ENCODE measurements around the gene REX1BD.

Gene REX1BD

DNA sequence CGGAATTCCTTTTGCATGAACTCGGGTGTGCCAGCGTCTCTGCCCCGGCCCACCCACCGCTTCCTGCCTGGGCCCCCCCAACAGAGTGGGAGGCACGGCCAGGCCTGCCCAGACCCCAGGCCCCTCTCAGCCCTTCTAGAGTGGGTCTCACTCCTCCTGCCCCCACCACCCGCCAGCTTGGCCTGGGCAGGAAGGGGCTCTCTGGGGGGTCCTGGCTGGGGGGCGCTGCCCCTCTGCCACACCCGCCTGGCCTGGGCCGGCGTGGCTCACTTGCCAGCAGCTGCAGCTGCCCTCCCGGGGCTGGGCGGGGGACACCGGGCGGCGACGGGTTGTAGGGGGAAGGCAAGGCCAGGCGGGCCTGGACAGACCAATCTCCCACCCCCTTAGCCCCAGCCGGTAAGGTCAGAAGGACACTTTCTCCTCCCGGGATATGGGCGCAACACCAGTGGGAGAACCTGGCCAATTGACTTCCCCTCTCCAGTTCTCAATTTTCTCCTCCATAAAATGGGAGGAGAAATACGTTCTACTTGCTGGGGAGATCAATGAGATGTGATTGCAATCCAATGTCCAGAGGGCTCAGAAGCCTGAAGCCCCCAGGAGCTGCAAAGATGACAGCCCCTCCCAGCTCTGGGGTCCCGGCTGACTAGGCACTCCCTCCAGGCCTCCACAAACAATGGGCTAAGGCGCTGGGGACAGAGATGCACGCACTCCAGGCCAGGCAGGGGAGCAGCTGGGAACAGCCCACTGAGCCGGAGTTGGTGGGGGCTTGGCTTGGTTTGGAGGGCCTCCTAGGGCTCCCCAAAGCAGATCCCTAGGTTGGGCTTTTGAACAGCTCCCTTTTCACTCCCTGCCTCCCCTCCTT is 15.6 kb downstream of the REX1BD start:
- DNase-seq = no peak

- DNase-seq = no peak
Measured at GRCh38 chr19:18604820-18605159, 16.2 kb downstream of the REX1BD start.

GRCh38 chr19:18605196-18605545 is 16.6 kb downstream of the REX1BD start:
- DNase-seq = no peak

GRCh38 chr19:18605546-18606280 is 17.1 kb downstream of the REX1BD start:
- no peak for DNase-seq

- DNase-seq = no peak
Measured at GRCh38 chr19:18606281-18607225, 18.0 kb downstream of the REX1BD start, which contains the start of gene CRLF1. Gene CRLF1 (minus strand): TSS chr19:18606799. CDS start chr19:18606656, 143 bp downstream.

DNA sequence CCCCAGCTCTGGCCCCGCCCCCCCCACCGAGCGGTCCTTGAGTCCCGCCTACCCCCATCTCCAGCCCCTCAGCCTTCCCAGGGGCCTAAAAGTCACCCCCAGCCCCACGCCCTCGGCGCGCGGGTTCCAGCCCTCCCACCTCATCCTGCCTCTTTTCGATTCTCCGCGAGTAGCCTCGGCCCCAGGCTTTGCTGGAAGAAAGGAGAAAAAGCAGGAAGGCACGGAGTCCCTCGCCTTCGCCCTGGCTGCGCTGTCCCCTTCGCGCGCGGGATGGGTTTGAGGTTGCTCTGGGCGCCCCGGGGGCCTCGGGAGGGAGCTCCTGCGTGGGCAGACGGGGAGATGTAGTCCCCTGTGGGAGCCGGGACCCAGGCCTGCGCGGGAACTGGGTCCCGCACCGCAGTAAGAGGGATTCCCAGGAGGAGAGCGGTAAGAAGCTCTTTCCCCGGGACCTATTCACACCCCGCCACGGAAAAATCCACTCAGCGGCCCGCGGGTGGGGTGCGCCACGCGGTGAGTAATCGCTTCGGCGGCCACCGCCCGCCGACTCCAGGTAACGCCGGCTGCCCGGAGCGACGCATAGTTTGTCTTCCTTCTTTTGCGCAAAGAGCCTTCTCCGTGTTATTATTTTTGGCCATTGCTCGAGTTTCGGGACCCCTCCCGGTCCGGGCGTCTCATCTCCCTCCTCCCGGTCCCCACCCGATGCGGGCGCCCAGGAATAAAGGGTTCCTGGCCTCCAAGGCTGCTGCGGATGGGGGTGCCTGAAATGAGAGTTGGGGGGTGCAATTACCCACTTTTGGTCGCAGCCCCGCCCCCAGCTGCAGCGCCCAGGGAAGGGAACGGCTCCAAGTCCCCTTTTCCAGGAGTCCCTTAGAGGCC is 18.9 kb downstream of the REX1BD start:
- no peak for DNase-seq

- no peak for DNase-seq
Measured at GRCh38 chr19:18608102-18608804, 19.7 kb downstream of the REX1BD start.

DNA sequence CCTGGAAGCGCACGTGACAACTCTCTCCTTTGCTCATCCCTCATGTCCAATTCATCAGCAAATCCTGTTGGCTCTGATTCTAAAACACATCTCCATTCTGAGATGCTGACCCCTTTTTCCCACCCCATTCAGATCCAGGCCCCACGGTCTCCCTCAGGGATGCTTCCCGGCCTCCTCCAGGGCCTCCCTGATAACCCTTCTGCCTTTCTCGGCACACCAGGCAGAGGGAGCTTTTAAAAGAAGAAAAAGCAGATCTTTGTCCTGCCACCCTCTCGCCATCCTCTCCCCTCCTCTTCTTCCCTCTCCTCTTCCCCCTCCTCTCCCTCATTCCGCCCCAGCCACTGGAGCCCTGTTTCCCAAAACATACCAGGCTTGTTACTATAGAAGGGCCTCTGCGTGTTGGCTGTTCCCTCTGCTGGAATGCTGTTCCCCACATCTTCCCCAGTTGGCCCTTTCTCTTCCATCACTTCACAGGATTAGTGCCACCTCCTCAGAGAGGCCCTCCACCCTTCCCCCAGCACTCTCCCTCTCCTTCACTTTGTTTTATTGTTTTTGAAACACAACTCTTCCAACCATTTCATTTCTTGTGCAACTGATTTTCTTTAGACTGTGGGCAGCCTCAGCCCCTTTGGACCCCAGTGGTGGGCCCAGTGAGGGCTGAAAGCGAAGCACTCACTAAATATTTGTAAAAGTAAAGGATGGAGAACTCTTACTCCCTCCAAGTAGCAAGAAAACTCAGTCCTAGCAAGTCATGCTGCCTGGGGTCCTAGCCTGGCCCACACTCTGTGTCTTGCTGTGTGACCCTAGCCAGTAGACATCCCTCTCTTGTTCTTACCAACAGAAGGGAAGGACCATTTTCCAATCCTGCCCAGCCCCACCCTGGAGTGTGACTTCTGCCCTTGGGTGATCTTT is 20.5 kb downstream of the REX1BD start:
- DNase-seq = no peak

DNA sequence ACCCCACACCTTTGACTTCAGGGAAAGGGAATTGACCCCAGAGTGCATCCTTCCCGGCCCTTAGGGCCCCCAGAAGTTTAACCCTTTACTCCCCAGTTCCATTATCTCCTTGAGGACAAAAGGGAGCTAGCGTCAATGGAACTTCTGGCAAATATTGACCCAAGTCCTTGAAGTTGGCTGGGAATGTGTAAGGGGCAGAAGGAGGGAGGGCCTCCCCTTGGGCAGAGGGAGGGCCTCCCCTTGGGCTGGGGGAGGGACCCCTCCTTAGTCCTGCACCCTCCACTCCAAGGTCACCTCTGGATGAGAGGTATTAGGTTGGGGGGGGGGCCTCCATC is 21.1 kb downstream of the REX1BD start:
- no peak for DNase-seq

- DNase-seq = no peak
Measured at GRCh38 chr19:18610245-18610555, 21.6 kb downstream of the REX1BD start.

GRCh38 chr19:18610556-18611326 is 22.1 kb downstream of the REX1BD start:
- DNase-seq = no peak

- DNase-seq = no peak
Measured at GRCh38 chr19:18611327-18612050, 22.9 kb downstream of the REX1BD start.

DNA sequence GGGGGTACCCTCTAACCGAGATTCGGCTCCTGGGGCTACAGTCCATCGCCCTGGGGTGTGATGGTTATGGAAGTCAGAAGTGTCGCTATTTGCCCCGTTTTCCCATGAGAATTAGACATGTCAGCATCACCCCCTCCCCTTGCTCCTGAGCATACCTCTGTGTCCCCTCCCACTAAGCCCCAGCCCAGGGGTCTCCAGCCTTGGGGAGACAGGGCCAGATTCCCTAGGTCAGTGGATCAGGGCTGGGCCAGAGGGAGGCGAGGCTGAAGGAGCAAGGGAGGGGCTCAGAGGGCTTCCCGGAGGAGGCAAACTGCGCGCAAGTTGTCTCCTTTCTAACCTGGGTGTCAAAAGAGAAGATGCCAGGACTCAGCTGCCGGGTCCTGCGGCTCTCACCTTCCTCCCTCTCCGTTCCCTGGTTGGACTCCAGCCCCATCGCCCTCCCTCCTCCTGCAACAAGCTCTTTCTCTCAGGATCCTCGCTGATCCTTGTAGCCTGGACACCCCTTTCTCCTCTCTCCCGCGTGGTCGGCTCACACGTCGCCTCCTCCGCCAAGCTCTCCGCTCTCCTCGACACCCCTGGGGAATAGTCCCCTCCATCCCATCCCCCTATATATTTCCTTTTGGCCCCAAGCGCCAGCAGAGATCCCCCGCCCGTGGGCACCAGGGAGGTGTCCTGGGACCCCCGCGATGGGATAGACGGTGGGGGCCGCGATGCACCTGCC is 23.6 kb downstream of the REX1BD start:
- no peak for DNase-seq

DNA sequence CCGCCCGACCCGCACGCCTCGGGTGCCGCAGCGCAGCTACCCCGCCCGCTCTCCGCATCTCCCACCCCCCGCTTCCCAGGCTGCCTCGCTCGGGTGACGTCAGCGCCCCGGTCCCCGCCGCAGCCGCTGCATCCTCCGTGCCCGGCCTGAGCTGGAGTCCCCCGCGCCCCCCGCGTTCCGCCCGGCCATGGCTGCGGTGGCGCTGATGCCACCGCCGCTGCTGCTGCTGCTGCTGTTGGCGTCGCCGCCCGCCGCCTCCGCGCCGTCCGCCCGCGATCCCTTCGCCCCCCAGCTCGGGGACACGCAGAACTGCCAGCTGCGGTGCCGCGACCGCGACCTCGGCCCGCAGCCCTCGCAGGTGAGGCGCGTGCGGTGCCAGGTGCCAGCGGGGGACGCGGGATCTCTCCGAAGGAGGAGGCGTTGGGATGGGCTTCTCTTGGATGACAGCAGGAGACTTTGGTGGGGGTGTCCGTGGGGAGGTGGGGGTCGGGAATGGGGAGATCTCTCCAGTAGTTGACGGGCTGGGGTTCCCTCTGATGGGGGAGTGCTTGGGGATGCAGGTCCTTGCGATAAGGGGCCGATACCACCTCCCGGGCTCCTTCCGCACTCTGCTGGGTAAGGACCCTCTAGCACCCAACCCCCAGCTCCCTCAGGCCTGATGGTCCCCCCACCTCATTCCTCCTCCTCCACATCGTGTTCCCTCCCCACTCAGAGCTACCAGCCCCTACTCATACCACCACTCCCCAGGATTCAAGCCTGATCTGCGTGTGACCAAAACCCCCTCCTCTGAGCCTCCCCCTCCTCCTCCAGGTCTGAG is 24.4 kb downstream of the REX1BD start, which contains the start of gene TMEM59L:
TMEM59L (plus strand) TSS at position 99 of the 817 bp plus-strand sequence; CDS start at position 188, 89 bp downstream.
- no peak for DNase-seq

DNA sequence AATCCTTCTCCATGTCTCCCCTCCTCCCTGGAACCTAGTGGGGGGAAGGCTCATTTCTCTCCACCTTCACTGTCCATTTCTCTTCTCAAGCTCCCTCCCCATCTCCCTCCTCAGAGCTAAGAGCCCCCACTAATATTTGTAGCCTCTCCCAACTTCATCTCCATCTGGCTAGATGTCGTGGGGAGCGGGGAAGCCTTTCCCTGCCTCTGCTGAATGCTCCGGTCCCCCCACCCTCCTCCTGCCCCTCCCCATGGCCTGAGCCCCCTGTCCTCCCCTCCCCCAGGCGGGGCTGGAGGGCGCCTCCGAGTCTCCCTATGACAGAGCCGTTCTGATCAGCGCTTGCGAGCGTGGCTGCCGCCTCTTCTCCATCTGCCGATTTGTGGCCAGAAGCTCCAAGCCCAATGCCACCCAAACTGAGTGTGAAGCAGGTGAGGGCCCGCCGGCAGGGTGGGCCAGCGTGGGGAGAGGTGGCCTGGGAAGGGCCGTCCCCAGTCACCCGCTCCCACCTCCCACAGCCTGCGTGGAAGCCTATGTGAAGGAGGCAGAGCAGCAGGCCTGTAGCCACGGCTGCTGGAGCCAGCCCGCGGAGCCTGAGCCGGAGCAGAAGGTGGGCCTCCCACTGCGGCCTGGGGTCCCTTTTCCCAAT is 25.1 kb downstream of the REX1BD start:
- DNase-seq = no peak

GRCh38 chr19:18616023-18616422 is 27.4 kb downstream of the REX1BD start:
- DNase-seq = no peak

DNA sequence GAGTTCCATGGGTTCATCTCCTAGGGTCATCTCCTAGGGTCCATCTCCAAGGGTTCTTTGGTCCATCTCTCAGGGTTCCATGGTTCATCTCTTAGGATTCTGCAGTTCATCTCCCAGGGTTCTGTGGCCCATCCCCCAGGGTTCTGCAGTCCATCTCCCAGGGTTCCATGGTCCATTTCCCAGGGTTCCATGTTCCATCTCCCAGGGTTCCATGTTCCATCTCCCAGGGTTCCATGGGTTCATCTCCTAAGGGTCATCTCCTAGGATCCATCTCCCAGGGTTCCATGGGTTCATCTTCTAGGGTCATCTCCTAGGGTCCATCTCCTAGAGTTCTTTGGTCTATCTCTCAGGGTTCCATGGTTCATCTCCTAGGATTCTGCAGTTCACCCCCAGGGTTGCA is 29.0 kb downstream of the REX1BD start:
- no peak for DNase-seq

Measured in NCI-H187 (cell line).